K562 (cell line): ENCODE data around the gene FARP2. TPM values are rescaled to one million over a fixed set of nuclear protein-coding genes. Genes with fewer than 3 reads are reported as not detected.

Experiments used
- CHD4 ChIP-seq: fragments of 200-600 bp; sonication (generic); IDR thresholded peaks from 3 replicates; pipeline ENCODE4 v1.6.1; 2012; ENCODE audit warnings: low read depth, mild to moderate bottlenecking, mixed read lengths, low read length, inconsistent platforms; ENCODE audit not compliant: insufficient read depth, insufficient replicate concordance, poor library complexity, severe bottlenecking
- DPF2 ChIP-seq: fragments of 450-650 bp; IDR thresholded peaks from 2 replicates; pipeline ENCODE4 v1.6.1; 2016
- JUND ChIP-seq, 2 experiments: IDR thresholded peaks; 2 replicates in 1 of 2; 3 replicates in 1 of 2; pipeline ENCODE4 v1.6.1; 2011; ENCODE audit warnings: borderline replicate concordance in 2 of 2, low read depth in 2 of 2, low read length in 2 of 2, improper control_type of control experiment in 1 of 2, missing biosample characterization in 1 of 2, missing genetic modification characterization in 1 of 2, missing genetic modification reagents in 1 of 2
- KDM4B ChIP-seq, 2 experiments: fragments of 450-650 bp in 1 of 2; sonication (generic) in 1 of 2; IDR thresholded peaks; 2 replicates each; pipeline ENCODE4 v1.6.1; 2016 to 2017; ENCODE audit warnings: borderline replicate concordance in 2 of 2, antibody characterized with exemption in 1 of 2, low read depth in 1 of 2, mild to moderate bottlenecking in 1 of 2
- KLF16 ChIP-seq: IDR thresholded peaks from 2 replicates; pipeline ENCODE4 v1.6.1; 2016; ENCODE audit warnings: antibody characterized with exemption
- NFATC3 ChIP-seq: fragments of 450-650 bp; IDR thresholded peaks from 2 replicates; pipeline ENCODE4 v1.6.1; 2017; ENCODE audit warnings: mild to moderate bottlenecking
- NR3C1 ChIP-seq: sonication (generic); formaldehyde crosslinking; IDR thresholded peaks from 2 replicates; pipeline ENCODE4 v1.8.1; 2022; ENCODE audit warnings: missing genetic modification reagents
- POLR3A ChIP-seq: IDR thresholded peaks from 2 replicates; pipeline ENCODE4 v1.6.1; 2011; ENCODE audit warnings: borderline replicate concordance, mild to moderate bottlenecking, moderate library complexity; ENCODE audit not compliant: insufficient read length, insufficient read depth; ENCODE audit errors: extremely low read depth
- RBM25 ChIP-seq: fragments of 200-400 bp; formaldehyde crosslinking; IDR thresholded peaks from 2 replicates; pipeline ENCODE4 v1.6.1; 2018; ENCODE audit warnings: low read length, low read depth, moderate library complexity; ENCODE audit not compliant: severe bottlenecking
- SAFB2 ChIP-seq: fragments of 200-400 bp; formaldehyde crosslinking; IDR thresholded peaks from 2 replicates; pipeline ENCODE4 v1.6.1; 2018; ENCODE audit warnings: borderline replicate concordance, low read length, low read depth, moderate library complexity; ENCODE audit not compliant: severe bottlenecking
- SMAD2 ChIP-seq: fragments of 150-350 bp; IDR thresholded peaks from 2 replicates; pipeline ENCODE4 v1.6.1; 2014; ENCODE audit warnings: low read depth, mild to moderate bottlenecking, low read length
- SMARCE1 ChIP-seq: fragments of 450-650 bp; IDR thresholded peaks from 2 replicates; pipeline ENCODE4 v1.7.1; 2016; ENCODE audit warnings: mild to moderate bottlenecking
- SMC3 ChIP-seq: conservative IDR thresholded peaks from 2 replicates; pipeline ENCODE4 v1.6.1; 2011; ENCODE audit warnings: low read depth, low read length, improper control_type of control experiment; ENCODE audit not compliant: insufficient read depth
- SRSF3 ChIP-seq: fragments of 200-400 bp; formaldehyde crosslinking; IDR thresholded peaks from 2 replicates; pipeline ENCODE4 v1.6.1; 2016; ENCODE audit warnings: mild to moderate bottlenecking, low read length, moderate library complexity; ENCODE audit not compliant: insufficient read depth
- XRCC3 ChIP-seq: fragments of 450-650 bp; IDR thresholded peaks from 2 replicates; pipeline ENCODE4 v1.6.1; 2017; ENCODE audit warnings: mild to moderate bottlenecking, moderate library complexity
- ZNF146 ChIP-seq: IDR thresholded peaks from one replicate; pipeline ENCODE4 v1.6.1; 2018; ENCODE audit warnings: missing compliant biosample characterization; ENCODE audit not compliant: unreplicated experiment
- ZNF699 ChIP-seq: fragments of 250-450 bp; sonication (Bioruptor Pico); IDR thresholded peaks from 2 replicates; pipeline ENCODE4 v1.8.0; 2021; ENCODE audit warnings: mild to moderate bottlenecking, moderate library complexity; ENCODE audit not compliant: insufficient replicate concordance
- polyA plus RNA-seq, 8 experiments: library from polyadenylated mRNA; depleted of rRNA in 4 of 8; stranded (reverse) in 5 of 8; unstranded in 3 of 8; fragments of >200 nt; fragmentation: Nextera tagmentation in 2 of 8; fragmentation: Illumina TruSeq in 1 of 8; extraction: Ambion mirVana in 2 of 8; extraction: Trizol in 1 of 8; gene quantifications; 2 replicates each; pipeline versions ENCODE4 v1.2.1 to v1.2.3, GENCODE V29; 2011 to 2014; ENCODE audit warnings: inconsistent platforms in 1 of 8, missing spikeins in 1 of 8
- total RNA-seq, 7 experiments: library from RNA; depleted of rRNA in 6 of 7; stranded (reverse); fragments of >200 nt in 6 of 7; fragmentation: Illumina TruSeq in 2 of 7; extraction: Trizol in 2 of 7; gene quantifications; 2 replicates each; pipeline versions ENCODE4 v1.2.1 to v1.2.3, GENCODE V29; 2011 to 2021; ENCODE audit warnings: low replicate concordance in 1 of 7
- TF ChIP-seq, protein P1 (sequence below), 2 experiments: fragments of 150-350 bp in 1 of 2; IDR thresholded peaks; 2 replicates each; pipeline ENCODE4 v1.6.1; 2012 to 2016; ENCODE audit warnings: low read depth in 2 of 2, low read length in 2 of 2, mild to moderate bottlenecking in 1 of 2, moderate library complexity in 1 of 2
- TF ChIP-seq, protein P2 (sequence below): IDR thresholded peaks from 2 replicates; pipeline ENCODE4 v1.6.1; 2011; ENCODE audit not compliant: insufficient read length; ENCODE audit errors: extremely low read depth
- TF ChIP-seq, protein P3 (sequence below): fragments of 250-450 bp; sonication (Bioruptor Pico); IDR thresholded peaks from 2 replicates; pipeline ENCODE4 v1.4.0; 2020; ENCODE audit warnings: mild to moderate bottlenecking, moderate library complexity

Gene FARP2
- total and polyA plus RNA-seq, 9 of the 15 experiments (the other 6 are each of a cell fraction or from before 2014, with no cell fraction given) = 4.1 to 38.1 (median 21.1) TPM

DNA sequence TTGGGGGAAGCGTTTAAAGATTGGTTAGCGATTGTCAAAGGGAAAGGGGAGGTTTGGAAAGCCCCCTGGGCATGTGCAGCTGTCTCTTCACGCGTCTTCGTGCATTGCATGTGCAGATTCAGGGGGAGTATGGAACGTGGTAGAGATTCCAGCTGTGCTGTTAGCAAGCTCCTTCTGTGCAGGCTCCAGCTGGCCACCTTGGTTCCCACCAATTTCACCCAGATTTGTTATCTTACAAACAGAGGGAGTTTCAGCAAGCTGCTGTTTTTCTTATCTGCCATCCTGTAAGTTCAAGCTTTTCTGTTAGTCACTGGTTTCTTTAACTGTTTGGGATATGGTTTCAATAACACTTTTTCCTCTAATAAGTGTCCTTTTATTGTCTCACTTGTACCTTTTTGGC lies 30.4 kb downstream of the FARP2 start (continued):
- TF ChIP-seq JUND (IDR thresholded peaks at IDR 0.05; ENCODE audit: borderline replicate concordance, low read depth, low read length) (no peak), JUND (tag; IDR thresholded peaks at IDR 0.05; ENCODE audit: borderline replicate concordance, low read depth, low read length) (no peak), KDM4B (IDR thresholded peaks at IDR 0.05; ENCODE audit: borderline replicate concordance in 2 of 2, low read depth in 1 of 2) (no peak), SMAD2 (no peak), ZNF699 (CRISPR knock-in tag) (no peak), SAFB2 (no peak), KLF16 (peak; percentile 65; the same call in 1 of the 2 replicates), NR3C1 (no peak), SMARCE1 (no peak), RBM25 (no peak), POLR3A (no peak), CHD4 (no peak), XRCC3 (no peak), ZNF146 (CRISPR knock-in tag) (no peak), DPF2 (peak; percentile 58; the same call in 1 of the 2 replicates), SRSF3 (no peak), NFATC3 (no peak), SMC3 (no peak)
- TF ChIP-seq, protein P1, sequence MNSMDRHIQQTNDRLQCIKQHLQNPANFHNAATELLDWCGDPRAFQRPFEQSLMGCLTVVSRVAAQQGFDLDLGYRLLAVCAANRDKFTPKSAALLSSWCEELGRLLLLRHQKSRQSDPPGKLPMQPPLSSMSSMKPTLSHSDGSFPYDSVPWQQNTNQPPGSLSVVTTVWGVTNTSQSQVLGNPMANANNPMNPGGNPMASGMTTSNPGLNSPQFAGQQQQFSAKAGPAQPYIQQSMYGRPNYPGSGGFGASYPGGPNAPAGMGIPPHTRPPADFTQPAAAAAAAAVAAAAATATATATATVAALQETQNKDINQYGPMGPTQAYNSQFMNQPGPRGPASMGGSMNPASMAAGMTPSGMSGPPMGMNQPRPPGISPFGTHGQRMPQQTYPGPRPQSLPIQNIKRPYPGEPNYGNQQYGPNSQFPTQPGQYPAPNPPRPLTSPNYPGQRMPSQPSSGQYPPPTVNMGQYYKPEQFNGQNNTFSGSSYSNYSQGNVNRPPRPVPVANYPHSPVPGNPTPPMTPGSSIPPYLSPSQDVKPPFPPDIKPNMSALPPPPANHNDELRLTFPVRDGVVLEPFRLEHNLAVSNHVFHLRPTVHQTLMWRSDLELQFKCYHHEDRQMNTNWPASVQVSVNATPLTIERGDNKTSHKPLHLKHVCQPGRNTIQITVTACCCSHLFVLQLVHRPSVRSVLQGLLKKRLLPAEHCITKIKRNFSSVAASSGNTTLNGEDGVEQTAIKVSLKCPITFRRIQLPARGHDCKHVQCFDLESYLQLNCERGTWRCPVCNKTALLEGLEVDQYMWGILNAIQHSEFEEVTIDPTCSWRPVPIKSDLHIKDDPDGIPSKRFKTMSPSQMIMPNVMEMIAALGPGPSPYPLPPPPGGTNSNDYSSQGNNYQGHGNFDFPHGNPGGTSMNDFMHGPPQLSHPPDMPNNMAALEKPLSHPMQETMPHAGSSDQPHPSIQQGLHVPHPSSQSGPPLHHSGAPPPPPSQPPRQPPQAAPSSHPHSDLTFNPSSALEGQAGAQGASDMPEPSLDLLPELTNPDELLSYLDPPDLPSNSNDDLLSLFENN (IDR thresholded peaks at IDR 0.05; ENCODE audit: low read depth in 2 of 2, low read length in 2 of 2) = no peak
- TF ChIP-seq, protein P2, sequence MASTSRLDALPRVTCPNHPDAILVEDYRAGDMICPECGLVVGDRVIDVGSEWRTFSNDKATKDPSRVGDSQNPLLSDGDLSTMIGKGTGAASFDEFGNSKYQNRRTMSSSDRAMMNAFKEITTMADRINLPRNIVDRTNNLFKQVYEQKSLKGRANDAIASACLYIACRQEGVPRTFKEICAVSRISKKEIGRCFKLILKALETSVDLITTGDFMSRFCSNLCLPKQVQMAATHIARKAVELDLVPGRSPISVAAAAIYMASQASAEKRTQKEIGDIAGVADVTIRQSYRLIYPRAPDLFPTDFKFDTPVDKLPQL = no peak
- TF ChIP-seq, protein P3, sequence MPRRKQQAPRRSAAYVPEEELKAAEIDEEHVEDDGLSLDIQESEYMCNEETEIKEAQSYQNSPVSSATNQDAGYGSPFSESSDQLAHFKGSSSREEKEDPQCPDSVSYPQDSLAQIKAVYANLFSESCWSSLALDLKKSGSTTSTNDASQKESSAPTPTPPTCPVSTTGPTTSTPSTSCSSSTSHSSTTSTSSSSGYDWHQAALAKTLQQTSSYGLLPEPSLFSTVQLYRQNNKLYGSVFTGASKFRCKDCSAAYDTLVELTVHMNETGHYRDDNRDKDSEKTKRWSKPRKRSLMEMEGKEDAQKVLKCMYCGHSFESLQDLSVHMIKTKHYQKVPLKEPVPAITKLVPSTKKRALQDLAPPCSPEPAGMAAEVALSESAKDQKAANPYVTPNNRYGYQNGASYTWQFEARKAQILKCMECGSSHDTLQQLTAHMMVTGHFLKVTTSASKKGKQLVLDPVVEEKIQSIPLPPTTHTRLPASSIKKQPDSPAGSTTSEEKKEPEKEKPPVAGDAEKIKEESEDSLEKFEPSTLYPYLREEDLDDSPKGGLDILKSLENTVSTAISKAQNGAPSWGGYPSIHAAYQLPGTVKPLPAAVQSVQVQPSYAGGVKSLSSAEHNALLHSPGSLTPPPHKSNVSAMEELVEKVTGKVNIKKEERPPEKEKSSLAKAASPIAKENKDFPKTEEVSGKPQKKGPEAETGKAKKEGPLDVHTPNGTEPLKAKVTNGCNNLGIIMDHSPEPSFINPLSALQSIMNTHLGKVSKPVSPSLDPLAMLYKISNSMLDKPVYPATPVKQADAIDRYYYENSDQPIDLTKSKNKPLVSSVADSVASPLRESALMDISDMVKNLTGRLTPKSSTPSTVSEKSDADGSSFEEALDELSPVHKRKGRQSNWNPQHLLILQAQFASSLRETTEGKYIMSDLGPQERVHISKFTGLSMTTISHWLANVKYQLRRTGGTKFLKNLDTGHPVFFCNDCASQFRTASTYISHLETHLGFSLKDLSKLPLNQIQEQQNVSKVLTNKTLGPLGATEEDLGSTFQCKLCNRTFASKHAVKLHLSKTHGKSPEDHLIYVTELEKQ (CRISPR knock-in tag) = no peak
